Small intestine (tissue), 7 donors: Measurements from ENCODE around the gene MYCN. TPM values are rescaled to one million over a fixed set of nuclear protein-coding genes. Genes with fewer than 3 reads are reported as not detected.
A peak's percentile ranks its signal among the peaks of the same experiment; 100 is the strongest.
"Not testable (repeated sequence)": the region's sequence is repeated elsewhere in the genome, so short reads cannot be mapped to it uniquely, and the experiment has no call there.

Source experiments
- DNase-seq, 2 donors: peaks; one replicate each; pipeline versions ENCODE4 v3.0.0 to v3.0.0-alpha.2; 2013
- FAIRE-seq: peaks from 2 replicates; lab custom pipeline; 2012; peaks lifted over from hg19 to GRCh38; lab: Jason Lieb, UNC
- H3K27ac ChIP-seq, 3 donors: one replicate each; pipeline ENCODE4 v1.5.1; 2013; ENCODE audit warnings: low read length in 2 of 3, mild to moderate bottlenecking in 2 of 3, control low read depth in 1 of 3, inconsistent platforms in 1 of 3, low read depth in 1 of 3, moderate library complexity in 1 of 3
- H3K27me3 ChIP-seq, 3 donors: one replicate each; pipeline ENCODE4 v1.6.1; 2013; ENCODE audit warnings: low read length in 3 of 3, inconsistent platforms in 1 of 3; ENCODE audit not compliant: control insufficient read depth in 3 of 3, insufficient read depth in 3 of 3
- H3K36me3 ChIP-seq, 3 donors: one replicate each; pipeline ENCODE4 v1.6.1; 2013; ENCODE audit warnings: low read length in 3 of 3, inconsistent platforms in 1 of 3, low read depth in 1 of 3, mild to moderate bottlenecking in 1 of 3, moderate library complexity in 1 of 3; ENCODE audit not compliant: control insufficient read depth in 3 of 3, insufficient read depth in 2 of 3
- H3K4me1 ChIP-seq, 3 donors: one replicate each; pipeline ENCODE4 v1.6.1; 2013; ENCODE audit warnings: low read length in 2 of 3, inconsistent platforms in 1 of 3, low read depth in 1 of 3, mild to moderate bottlenecking in 1 of 3, moderate library complexity in 1 of 3; ENCODE audit not compliant: control insufficient read depth in 3 of 3, insufficient read depth in 2 of 3
- H3K4me3 ChIP-seq, 3 donors: one replicate each; pipeline ENCODE4 v1.5.1; 2013; ENCODE audit warnings: low read length in 3 of 3, control low read depth in 1 of 3, inconsistent platforms in 1 of 3, low read depth in 1 of 3, mild to moderate bottlenecking in 1 of 3, moderate library complexity in 1 of 3
- H3K9me3 ChIP-seq, 2 donors: one replicate each; pipeline ENCODE4 v1.6.1; 2013; ENCODE audit warnings: low read depth in 1 of 2, low read length in 1 of 2; ENCODE audit not compliant: control insufficient read depth in 2 of 2, insufficient read depth in 1 of 2
- WGBS, 3 donors: extraction: QIAGEN DNeasy Blood & Tissue Kit; methylation state at CpG; one replicate each; pipeline ENCODE4 v1.1.7; 2013; 5-methylcytosine and 5-hydroxymethylcytosine counted together
- polyA plus RNA-seq, 4 donors: library from polyadenylated mRNA; stranded (reverse) in 3 of 4; unstranded in 1 of 4; fragments of 200-250 nt in 3 of 4; fragments of 120-200 nt in 1 of 4; gene quantifications; one replicate each; pipeline versions ENCODE4 v1.2.1 to v1.2.3, GENCODE V29; 2013
- donor health status: healthy with polysubstance abuse.
- donor health status: control.
- donor health status: control.
- donor health status: Bipolar disorder and iron deficiency.
- donor health status: healthy.

MYCN gene
- polyA plus RNA-seq, 4 donors, result 1.1 to 16.4 (median 2.3) TPM

DNA sequence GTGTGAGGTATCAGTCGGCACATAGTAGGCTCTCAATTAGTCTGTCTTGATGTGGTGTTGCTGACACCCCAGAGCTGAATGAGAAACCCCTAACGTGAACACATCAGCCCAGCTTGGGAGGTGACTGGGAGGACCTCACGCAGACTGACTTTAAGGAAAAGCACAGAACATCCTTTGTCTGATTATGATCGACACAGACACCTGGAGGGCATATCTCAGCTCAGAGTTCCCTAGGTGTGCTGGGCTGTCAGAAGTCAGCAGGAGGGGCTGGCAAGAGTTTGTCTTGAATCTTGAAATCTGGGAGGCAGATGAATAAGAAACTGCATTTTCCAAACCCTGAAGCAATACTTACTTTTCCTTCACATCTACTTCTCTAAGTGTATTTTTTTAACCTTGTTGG, 16.8 kb upstream of the MYCN start:
- WGBS, 3 donors, result 46 to 73% (median 50%) methylated on average over 4 of the region's 4 CpGs
- no peak for FAIRE-seq
- no peak overlapping the region for H3K27ac ChIP-seq
- DNase-seq, result no peak
- H3K4me3 ChIP-seq, result no peak overlapping the region
- H3K4me1 ChIP-seq, result no peaks in the 10 kb centered on the region
- no peaks in the 10 kb centered on the region for H3K27me3 ChIP-seq
- no peaks in the 10 kb centered on the region for H3K9me3 ChIP-seq
- H3K36me3 ChIP-seq, result no peaks in the 10 kb centered on the region

DNA sequence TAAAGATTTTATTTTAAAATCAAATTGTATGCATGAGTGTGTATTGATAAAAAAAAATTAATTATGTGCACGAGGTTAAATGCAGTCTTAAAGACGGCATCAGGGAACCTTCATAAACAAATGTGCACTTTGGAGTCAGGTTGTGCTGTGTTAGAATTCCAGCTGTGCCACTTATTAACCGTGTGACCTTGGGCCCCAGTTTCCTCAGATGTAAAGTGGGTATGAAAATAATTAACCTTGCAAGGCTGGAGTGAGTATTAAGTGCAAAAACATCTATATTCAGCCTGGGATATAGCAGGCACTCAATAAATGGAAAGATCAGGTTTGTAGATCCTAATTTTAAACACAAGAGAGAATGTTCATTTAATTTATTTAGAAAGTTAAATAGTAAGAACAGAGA, 14.5 kb upstream of the MYCN start:
- no peaks in the 10 kb centered on the region for H3K36me3 ChIP-seq
- DNase-seq (peak in 1 of 2 donors; percentile 30), FAIRE-seq (no peak)
- no peaks in the 10 kb centered on the region for H3K27me3 ChIP-seq
- H3K4me3 ChIP-seq, result no peak overlapping the region
- H3K9me3 ChIP-seq, result peaks cover 0 to 2% of the 10 kb centered on the region in 2 donors
- WGBS, 3 donors, result 24 to 46% (median 33%) methylated on average over 3 of the region's 3 CpGs
- no peak overlapping the region for H3K27ac ChIP-seq
- H3K4me1 ChIP-seq, result no peaks in the 10 kb centered on the region

DNA sequence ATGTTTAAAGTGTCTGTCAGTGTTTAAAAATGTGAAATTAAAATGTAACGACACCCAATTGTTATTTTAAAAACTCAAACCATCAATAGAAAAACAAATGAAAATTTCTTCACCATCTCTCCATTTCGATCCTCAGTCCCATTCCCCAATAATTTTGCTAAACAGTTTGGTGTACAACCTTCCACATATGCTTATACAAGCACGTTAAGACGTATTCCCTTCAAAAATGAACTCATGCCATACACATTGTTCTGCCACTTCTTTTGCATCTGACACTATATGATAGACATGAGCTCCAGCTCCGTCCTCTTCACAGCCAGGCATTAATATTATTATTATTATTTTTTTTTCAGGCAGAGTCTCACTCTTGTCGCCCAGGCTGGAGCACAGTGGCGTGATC, 14.1 kb upstream of the MYCN start:
- Histone ChIP-seq H3K27ac (no peak overlapping the region), H3K4me3 (no peak overlapping the region), H3K36me3 (no peaks in the 10 kb centered on the region), H3K4me1 (no peaks in the 10 kb centered on the region), H3K27me3 (no peaks in the 10 kb centered on the region), H3K9me3 (peaks cover 0 to 4% of the 10 kb centered on the region in 2 donors)
- DNase-seq (no peak), FAIRE-seq (no peak)
- WGBS, 3 donors, result 86 to 94% (median 90%) methylated on average over 7 of the region's 7 CpGs

DNA sequence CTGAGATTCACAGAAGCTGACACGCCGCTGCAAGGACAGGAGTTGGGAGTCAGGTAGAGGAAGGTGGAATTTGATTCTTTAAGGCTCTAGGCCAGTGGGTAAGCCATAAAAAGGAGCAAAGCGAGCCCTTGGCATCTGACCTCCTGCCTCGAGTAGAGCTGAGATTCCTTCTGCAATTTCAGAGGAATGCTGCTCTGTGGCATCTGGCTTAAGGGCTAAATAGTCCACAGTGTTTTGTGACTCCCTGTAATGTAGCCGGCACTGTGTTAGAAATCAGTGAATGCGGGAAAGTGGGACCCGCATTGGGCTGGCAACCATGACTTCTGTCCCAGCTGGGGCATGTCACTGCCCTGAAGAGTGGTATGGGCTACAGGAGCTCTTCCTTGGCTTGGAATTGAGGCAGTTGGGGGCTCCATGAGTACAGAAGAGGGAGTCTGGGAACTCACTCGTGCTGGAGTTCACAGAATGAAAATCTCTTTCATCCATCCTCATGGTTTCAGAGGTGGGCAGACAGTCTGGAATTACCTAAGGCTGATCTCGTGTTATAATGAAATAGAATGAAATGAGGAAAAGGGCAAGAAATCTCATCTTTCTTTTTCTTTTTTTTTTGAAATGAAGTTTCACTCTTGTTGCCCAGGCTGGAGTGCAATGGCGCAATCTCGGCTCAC, 12.7 kb upstream of the MYCN start:
- Histone ChIP-seq H3K4me3 (no peak overlapping the region), H3K4me1 (no peaks in the 10 kb centered on the region), H3K36me3 (no peaks in the 10 kb centered on the region), H3K9me3 (peaks cover 0 to 4% of the 10 kb centered on the region in 2 donors), H3K27ac (no peak overlapping the region), H3K27me3 (no peaks in the 10 kb centered on the region)
- DNase-seq (no peak), FAIRE-seq (no peak)
- 81 to 87% (median 81%) methylated on average over 11 of the region's 11 CpGs for WGBS, 3 donors

DNA sequence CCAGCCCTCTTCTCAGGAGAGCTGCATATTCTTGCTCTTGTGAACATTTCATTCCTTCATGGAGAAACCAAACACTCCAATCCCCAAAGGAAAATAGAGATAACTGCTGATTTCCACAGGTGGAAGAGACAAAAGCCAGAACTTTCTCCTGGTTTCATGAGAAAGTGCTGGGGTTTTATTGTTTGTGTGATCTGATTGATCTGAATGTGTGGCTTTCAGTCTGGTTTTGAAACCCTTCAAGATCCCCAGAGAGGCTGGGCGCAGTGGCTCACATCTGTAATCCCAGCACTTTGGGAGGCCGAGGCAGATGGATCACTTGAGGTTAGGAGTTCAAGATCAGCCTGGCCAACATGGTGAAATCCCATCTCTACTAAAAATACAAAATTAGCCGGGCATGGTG, 11.3 kb upstream of the MYCN start:
- H3K4me1 ChIP-seq, H3K9me3 ChIP-seq, H3K4me3 ChIP-seq, H3K27ac ChIP-seq, H3K27me3 ChIP-seq, DNase-seq, FAIRE-seq, H3K36me3 ChIP-seq: not testable (repeated sequence)
- 83 to 91% (median 85%) methylated on average over 3 of the region's 3 CpGs for WGBS, 3 donors

DNA sequence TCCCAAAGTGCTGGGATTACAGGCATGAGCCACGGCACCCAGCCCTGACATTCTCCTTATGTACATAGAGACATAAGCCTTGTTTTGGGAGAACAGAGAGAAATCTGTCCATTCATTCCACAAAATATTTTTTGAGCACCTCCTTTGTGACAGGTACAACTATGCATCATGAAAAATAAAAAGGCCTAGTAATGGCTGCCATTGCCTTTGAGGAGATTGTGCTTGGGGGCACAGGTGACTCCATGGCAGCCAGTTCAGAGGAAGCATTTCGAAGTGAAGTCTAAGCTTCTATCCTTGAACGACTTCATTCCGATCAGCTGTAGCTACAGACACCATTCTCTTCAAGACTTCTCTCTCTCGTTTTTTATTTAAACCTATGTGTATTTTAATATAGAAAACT, 10.5 kb upstream of the MYCN start:
- no peak overlapping the region for H3K27ac ChIP-seq
- no peak for FAIRE-seq
- WGBS, 3 donors, result 86 to 91% (median 90%) methylated on average over 5 of the region's 5 CpGs
- no peaks in the 10 kb centered on the region for H3K36me3 ChIP-seq
- H3K4me1 ChIP-seq, result no peaks in the 10 kb centered on the region
- H3K9me3 ChIP-seq, result peaks cover 0 to 4% of the 10 kb centered on the region in 2 donors
- H3K4me3 ChIP-seq, result no peak overlapping the region
- H3K27me3 ChIP-seq, result no peaks in the 10 kb centered on the region
- DNase-seq, result no peak

DNA sequence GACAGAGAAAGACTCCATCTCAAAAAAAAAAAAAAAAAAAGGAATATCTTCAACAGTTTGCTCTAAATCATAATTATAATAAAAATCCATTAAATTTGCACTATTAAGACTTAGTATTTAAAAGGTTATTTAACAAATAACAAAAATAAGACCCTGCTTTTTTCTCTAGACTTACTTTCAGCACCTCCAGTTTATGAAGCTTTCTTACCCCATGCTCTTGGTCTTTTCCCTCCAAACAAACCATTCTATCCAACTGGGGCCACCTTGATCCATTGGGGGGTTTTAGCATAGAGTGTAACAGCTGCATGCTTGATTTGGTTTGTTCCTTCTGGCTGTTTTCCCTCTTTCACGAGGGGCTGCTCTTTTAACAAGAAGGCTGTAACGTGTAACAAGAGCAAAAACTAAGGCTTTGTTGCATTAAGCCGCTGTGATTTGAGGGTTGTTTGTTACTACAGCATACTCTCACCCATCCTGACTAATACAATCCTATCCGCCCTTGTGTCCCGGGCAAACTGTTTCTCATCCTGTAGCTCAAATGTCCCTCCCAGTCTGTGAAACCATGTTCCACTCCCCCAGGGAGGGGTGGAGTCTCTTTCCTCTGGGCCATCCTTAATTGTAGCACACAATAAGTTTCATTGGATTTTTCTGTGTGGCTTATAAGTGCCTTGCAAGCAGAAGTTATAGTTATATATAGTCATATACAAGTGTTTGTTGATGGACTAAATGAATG, 9.6 kb upstream of the MYCN start:
- FAIRE-seq, result no peak
- 80 to 95% (median 90%) methylated on average over 5 of the region's 5 CpGs for WGBS, 3 donors
- H3K4me1 ChIP-seq, result no peaks in the 10 kb centered on the region

DNA sequence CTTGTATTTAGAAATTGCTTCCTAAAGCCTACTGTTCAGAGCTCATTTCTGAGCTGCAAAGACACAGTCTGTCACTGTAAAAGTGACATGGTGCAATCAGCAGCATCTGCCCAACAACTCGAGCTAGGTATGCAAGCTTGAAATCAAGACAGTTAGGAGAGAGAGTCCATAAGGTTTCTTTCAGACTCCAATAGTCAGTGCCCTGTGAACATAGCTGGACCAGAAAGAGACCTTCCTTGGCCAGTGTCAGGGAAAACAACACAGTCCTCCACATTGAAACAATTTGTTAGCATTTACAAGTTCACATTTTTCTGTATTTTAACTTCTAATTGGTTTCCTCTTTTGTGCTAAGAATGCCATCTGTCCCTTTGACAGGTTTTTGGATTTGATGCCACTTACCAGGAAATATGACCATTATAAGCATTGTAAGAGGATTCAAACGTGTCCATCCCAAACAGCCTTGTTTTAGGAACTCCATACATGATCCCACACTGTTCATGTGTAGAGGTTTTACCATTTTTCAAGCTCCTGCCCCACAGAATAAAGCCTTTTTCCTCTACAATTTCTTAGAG, 8.9 kb upstream of the MYCN start:
- no peaks in the 10 kb centered on the region for H3K4me1 ChIP-seq
- H3K9me3 ChIP-seq, result peaks cover 0 to 4% of the 10 kb centered on the region in 2 donors
- WGBS, 3 donors, result 47 to 65% (median 48%) methylated on average over 2 of the region's 2 CpGs
- H3K27me3 ChIP-seq, result peaks cover 0 to under 1% (median 0%) of the 10 kb centered on the region in 3 donors
- H3K36me3 ChIP-seq, result no peaks in the 10 kb centered on the region
- no peak for DNase-seq
- H3K27ac ChIP-seq, result no peak overlapping the region
- no peak overlapping the region for H3K4me3 ChIP-seq
- FAIRE-seq, result no peak

More for the DNA sequence above, 9.6 kb upstream of the MYCN start:
- Histone ChIP-seq H3K36me3 (no peaks in the 10 kb centered on the region), H3K9me3 (peaks cover 0 to 4% of the 10 kb centered on the region in 2 donors), H3K27ac (no peak overlapping the region), H3K27me3 (no peaks in the 10 kb centered on the region), H3K4me3 (no peak overlapping the region)
- DNase-seq, result no peak
